Panc1 (cell line): ENCODE data around the gene BLOC1S6. TPM values are rescaled to one million over a fixed set of nuclear protein-coding genes. Genes with fewer than 3 reads are reported as not detected.
A peak's percentile ranks its signal among the peaks of the same experiment; 100 is the strongest.
"Not testable (repeated sequence)": the region's sequence is repeated elsewhere in the genome, so short reads cannot be mapped to it uniquely, and the experiment has no call there.

Source experiments
- ATAC-seq: fragments of 200-7000 bp; cut with Tn5 transposase; 2 replicates; pipeline ENCODE4 v1.9.1; 2020; ENCODE audit warnings: mild to moderate bottlenecking, moderate library complexity
- BruUV-seq: library from RNA; stranded (reverse); fragments of 400-500 nt; replicated peaks from 2 replicates; lab custom pipeline; 2021; lab: Mats Ljungman, UMichigan
- CTCF ChIA-PET: fragments of 300-600 bp; sonication (Branson Sonifier 250); formaldehyde crosslinking; loops from one replicate; lab custom pipeline; 2022; ENCODE audit warnings: antibody characterized with exemption; lab: Charles Lee
- POLR2A ChIA-PET: fragments of 300-600 bp; sonication (Branson Sonifier 250); formaldehyde crosslinking; loops from one replicate; lab custom pipeline; 2022; ENCODE audit warnings: antibody characterized with exemption; lab: Charles Lee
- DNase-seq: peaks from one replicate; pipeline ENCODE4 v3.0.0-alpha.2; 2010; ENCODE audit warnings: low read depth, low spot score
- H3K27ac ChIP-seq: 2 replicates; pipeline ENCODE4 v1.5.1; 2011; ENCODE audit warnings: mild to moderate bottlenecking, low read length, inconsistent platforms
- H3K27me3 ChIP-seq: fragments of 200-500 bp; sonication (Bioruptor generic); 2 replicates; pipeline ENCODE4 v1.6.0; 2014; ENCODE audit warnings: low read length, inconsistent platforms; ENCODE audit not compliant: control insufficient read depth, insufficient read depth
- H3K36me3 ChIP-seq: fragments of 200-500 bp; sonication (Bioruptor generic); 2 replicates; pipeline ENCODE4 v1.5.1; 2014; ENCODE audit warnings: inconsistent platforms, mild to moderate bottlenecking, low read length, moderate library complexity; ENCODE audit not compliant: control insufficient read depth, insufficient read depth
- H3K4me1 ChIP-seq: 2 replicates; pipeline ENCODE4 v1.5.1; 2011; ENCODE audit warnings: inconsistent platforms, mild to moderate bottlenecking, low read length, moderate library complexity; ENCODE audit not compliant: control insufficient read depth, insufficient read depth
- H3K4me3 ChIP-seq, 2 experiments: 2 replicates each; pipeline ENCODE4 v1.5.1; 2011 to 2012; ENCODE audit warnings: low read depth in 2 of 2, low read length in 2 of 2, mild to moderate bottlenecking in 2 of 2, inconsistent platforms in 1 of 2, moderate library complexity in 1 of 2
- H3K9me3 ChIP-seq: fragments of 200-500 bp; sonication (Bioruptor generic); 2 replicates; pipeline ENCODE4 v1.5.1; 2014; ENCODE audit warnings: low read depth, mild to moderate bottlenecking, inconsistent platforms, low read length, moderate library complexity; ENCODE audit not compliant: control insufficient read depth, insufficient read depth
- POLR2AphosphoS5 ChIP-seq: IDR thresholded peaks from 2 replicates; pipeline ENCODE4 v1.6.1; 2012; ENCODE audit warnings: mild to moderate bottlenecking, low read depth, low read length, moderate library complexity
- SIN3A ChIP-seq: IDR thresholded peaks from 2 replicates; pipeline ENCODE4 v1.6.1; 2012; ENCODE audit warnings: low read depth, mild to moderate bottlenecking, low read length, moderate library complexity, borderline replicate concordance; ENCODE audit not compliant: insufficient read depth
- TCF7L2 ChIP-seq: IDR thresholded peaks from 2 replicates; pipeline ENCODE4 v1.6.1; 2011; ENCODE audit warnings: mild to moderate bottlenecking, low read depth, low read length, inconsistent platforms
- in situ Hi-C: cut with HindIII; loops from 2 replicates; pipeline ENCODE4 v1.10.0; 2016; ENCODE audit warnings: low sequenced_read_pairs, low pct_unique_long_range_greater_than_20kb
- intact Hi-C: fragments of 100-400 bp; cut with micrococcal nuclease; formaldehyde crosslinking; loops from one replicate; pipeline ENCODE4 v1.10.0; 2022; ENCODE audit not compliant: unreplicated experiment
- total RNA-seq: library from RNA; stranded (reverse); gene quantifications from one replicate; pipeline ENCODE4 v1.2.1, GENCODE V29; 2021; ENCODE audit not compliant: unreplicated experiment
- TF ChIP-seq, protein P1 (sequence below), 2 experiments: IDR thresholded peaks; 2 replicates each; pipeline ENCODE4 v1.6.1; 2011 to 2012; ENCODE audit warnings: low read depth in 2 of 2, control low read depth in 1 of 2, low read length in 1 of 2, mild to moderate bottlenecking in 1 of 2, moderate library complexity in 1 of 2; ENCODE audit not compliant: insufficient read depth in 1 of 2
- TF ChIP-seq, protein P2 (sequence below): fragments of 450-650 bp; IDR thresholded peaks from 2 replicates; pipeline ENCODE4 v1.5.1; 2017; ENCODE audit warnings: mild to moderate bottlenecking

BLOC1S6 gene
- total RNA-seq, 1 experiment from 2014 or later = 52.0 TPM

DNA sequence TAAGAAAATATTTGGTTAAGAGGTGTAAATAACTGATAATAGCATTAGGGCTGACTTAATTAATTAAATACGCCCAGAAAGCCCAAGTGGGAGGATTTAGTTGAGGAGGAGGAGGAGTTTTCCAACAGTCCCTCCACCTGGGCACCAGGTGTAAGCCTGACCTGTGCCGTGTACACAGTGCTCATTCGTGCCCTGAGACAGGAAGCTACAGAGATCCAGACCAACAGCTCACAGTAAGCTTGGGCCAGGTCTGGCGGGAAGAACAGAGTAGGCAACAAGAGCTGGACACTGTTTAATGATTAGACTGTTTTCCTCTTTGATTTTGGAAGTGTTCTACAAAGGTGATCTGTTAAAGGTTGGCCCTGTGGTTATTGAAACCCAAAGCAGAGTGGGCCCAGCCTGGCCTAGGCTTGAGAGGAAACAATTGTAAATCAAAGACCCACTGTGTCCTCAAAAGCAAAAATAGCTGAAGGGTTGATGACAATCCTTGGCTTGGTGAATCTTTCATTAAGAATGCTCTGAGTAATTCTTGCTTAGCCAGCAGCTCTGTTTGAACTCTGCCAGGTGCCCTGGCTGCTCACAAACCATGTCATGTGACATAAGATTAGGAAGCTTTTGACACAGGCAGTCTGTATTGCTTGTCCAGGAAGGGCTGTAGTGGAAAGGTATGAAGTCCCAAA is 61.5 kb downstream of the BLOC1S6 start:
- ATAC-seq (peak; percentile 62), DNase-seq (no peak)
- Histone ChIP-seq H3K4me1 (peaks cover 37% of the 10 kb centered on the region), H3K27ac (peak overlapping the region; percentile 69), H3K4me3 (no peak overlapping the region), H3K27me3 (no peaks in the 10 kb centered on the region), H3K36me3 (no peaks in the 10 kb centered on the region), H3K9me3 (no peaks in the 10 kb centered on the region)
- CTCF ChIA-PET = interaction anchor here (0.6 kb wide), 1 partner anchor 88 kb away, joined by 4 read pairs; no protein-coding TSS in a partner anchor
- no peak for TF ChIP-seq TCF7L2
- TF ChIP-seq SIN3A = no peak
- TF ChIP-seq, protein P1, sequence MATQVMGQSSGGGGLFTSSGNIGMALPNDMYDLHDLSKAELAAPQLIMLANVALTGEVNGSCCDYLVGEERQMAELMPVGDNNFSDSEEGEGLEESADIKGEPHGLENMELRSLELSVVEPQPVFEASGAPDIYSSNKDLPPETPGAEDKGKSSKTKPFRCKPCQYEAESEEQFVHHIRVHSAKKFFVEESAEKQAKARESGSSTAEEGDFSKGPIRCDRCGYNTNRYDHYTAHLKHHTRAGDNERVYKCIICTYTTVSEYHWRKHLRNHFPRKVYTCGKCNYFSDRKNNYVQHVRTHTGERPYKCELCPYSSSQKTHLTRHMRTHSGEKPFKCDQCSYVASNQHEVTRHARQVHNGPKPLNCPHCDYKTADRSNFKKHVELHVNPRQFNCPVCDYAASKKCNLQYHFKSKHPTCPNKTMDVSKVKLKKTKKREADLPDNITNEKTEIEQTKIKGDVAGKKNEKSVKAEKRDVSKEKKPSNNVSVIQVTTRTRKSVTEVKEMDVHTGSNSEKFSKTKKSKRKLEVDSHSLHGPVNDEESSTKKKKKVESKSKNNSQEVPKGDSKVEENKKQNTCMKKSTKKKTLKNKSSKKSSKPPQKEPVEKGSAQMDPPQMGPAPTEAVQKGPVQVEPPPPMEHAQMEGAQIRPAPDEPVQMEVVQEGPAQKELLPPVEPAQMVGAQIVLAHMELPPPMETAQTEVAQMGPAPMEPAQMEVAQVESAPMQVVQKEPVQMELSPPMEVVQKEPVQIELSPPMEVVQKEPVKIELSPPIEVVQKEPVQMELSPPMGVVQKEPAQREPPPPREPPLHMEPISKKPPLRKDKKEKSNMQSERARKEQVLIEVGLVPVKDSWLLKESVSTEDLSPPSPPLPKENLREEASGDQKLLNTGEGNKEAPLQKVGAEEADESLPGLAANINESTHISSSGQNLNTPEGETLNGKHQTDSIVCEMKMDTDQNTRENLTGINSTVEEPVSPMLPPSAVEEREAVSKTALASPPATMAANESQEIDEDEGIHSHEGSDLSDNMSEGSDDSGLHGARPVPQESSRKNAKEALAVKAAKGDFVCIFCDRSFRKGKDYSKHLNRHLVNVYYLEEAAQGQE (IDR thresholded peaks at IDR 0.05; ENCODE audit: insufficient read depth in 1 of 2, low read depth in 2 of 2, low read length in 1 of 2) = no peak
- TF ChIP-seq, protein P2, sequence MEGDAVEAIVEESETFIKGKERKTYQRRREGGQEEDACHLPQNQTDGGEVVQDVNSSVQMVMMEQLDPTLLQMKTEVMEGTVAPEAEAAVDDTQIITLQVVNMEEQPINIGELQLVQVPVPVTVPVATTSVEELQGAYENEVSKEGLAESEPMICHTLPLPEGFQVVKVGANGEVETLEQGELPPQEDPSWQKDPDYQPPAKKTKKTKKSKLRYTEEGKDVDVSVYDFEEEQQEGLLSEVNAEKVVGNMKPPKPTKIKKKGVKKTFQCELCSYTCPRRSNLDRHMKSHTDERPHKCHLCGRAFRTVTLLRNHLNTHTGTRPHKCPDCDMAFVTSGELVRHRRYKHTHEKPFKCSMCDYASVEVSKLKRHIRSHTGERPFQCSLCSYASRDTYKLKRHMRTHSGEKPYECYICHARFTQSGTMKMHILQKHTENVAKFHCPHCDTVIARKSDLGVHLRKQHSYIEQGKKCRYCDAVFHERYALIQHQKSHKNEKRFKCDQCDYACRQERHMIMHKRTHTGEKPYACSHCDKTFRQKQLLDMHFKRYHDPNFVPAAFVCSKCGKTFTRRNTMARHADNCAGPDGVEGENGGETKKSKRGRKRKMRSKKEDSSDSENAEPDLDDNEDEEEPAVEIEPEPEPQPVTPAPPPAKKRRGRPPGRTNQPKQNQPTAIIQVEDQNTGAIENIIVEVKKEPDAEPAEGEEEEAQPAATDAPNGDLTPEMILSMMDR = no peak
- no peak for TF ChIP-seq POLR2AphosphoS5
- intact Hi-C loops = no loop called here
- POLR2A ChIA-PET = no interaction called here
- no TSS peak for BruUV-seq
- in situ Hi-C loops = no loop called here

DNA sequence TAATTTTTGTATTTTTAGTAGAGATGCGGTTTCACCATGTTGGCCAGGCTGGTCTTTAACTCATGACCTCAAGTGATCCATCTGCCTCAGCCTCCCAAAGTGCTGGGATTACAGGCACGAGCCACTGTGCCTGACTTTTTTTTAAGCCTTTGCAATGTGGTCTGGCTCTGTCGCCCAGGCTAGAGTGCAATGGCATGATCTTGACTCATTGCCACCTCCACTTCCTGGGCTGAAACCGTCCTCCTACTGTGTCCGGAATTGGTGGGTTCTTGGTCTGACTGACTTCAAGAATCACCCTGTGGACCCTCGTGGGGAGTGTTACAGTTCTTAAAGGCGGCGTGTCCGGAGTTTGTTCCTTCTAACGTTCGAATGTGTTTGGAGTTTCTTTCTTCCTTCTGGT is 62.8 kb downstream of the BLOC1S6 start:
- intact Hi-C loops, BruUV-seq, CTCF ChIA-PET, in situ Hi-C loops, H3K4me3 ChIP-seq, H3K9me3 ChIP-seq, DNase-seq, H3K36me3 ChIP-seq, ATAC-seq, POLR2A ChIA-PET, H3K27ac ChIP-seq, H3K27me3 ChIP-seq: not testable (repeated sequence)
- H3K4me1 ChIP-seq = peaks cover 29% of the 10 kb centered on the region

DNA sequence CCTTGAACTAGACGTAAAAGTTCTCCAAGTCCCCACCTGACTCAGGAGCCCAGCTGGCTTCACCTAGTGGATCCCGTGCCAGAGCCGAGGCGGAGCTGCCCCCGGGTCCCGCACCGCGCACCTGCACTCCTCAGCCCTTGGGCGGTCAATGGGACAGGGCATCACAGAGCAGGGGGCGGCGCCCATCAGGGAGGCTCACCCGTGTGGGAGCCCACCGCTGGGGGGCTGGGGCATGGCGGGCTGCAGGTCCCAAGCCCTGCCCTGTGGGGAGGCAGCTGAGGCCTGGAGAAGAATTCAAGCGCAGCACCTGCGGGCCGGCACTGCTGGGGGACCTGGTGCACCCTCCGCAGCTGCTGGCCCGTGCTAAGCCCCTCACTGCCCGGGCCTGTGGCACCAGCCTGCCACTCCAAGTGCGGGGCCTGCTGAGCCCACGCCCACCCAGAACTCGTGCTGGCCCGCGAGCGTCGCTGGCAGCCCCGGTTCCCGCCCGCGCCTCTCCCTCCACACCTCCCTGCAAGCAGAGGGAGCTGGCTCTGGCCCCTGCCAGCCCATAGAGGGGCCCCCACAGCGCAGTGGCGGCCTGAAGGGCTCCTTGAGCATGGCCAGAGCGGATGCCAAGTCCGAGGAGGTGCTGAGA is 63.8 kb downstream of the BLOC1S6 start:
- H3K36me3 ChIP-seq = no peaks in the 10 kb centered on the region
- in situ Hi-C loops (no loop called here), intact Hi-C loops (no loop called here)
- ChIA-PET POLR2A (no interaction called here), CTCF (no interaction called here)
- TF ChIP-seq SIN3A (no peak), POLR2AphosphoS5 (no peak), TCF7L2 (no peak)
- TF ChIP-seq, protein P2 = no peak
- TF ChIP-seq, protein P1 (IDR thresholded peaks at IDR 0.05; ENCODE audit: insufficient read depth in 1 of 2, low read depth in 2 of 2, low read length in 1 of 2) = no peak
- no peak overlapping the region for H3K4me3 ChIP-seq
- H3K9me3 ChIP-seq = no peaks in the 10 kb centered on the region
- peaks cover 19% of the 10 kb centered on the region for H3K4me1 ChIP-seq
- DNase-seq (no peak), ATAC-seq (no peak)
- BruUV-seq = no TSS peak
- H3K27ac ChIP-seq = no peak overlapping the region
- H3K27me3 ChIP-seq = no peaks in the 10 kb centered on the region
